HG02970 (cell line): ENCODE measurements around the gene CHRNB1.

Experiments
- ATAC-seq: cut with Tn5 transposase; IDR thresholded peaks from one replicate; pipeline ENCODE4 v1.9.1; 2021; ENCODE audit warnings: mild to moderate bottlenecking, moderate library complexity, moderate number of reproducible peaks; ENCODE audit not compliant: unreplicated experiment, low FRiP score

CHRNB1 gene

GRCh38 chr17:7414837-7415236 lies 30.0 kb upstream of the CHRNB1 start:
- no peak for ATAC-seq

GRCh38 chr17:7415784-7416183 lies 29.1 kb upstream of the CHRNB1 start:
- no peak for ATAC-seq

GRCh38 chr17:7416323-7416722 lies 28.5 kb upstream of the CHRNB1 start:
- no peak for ATAC-seq

- ATAC-seq: no peak
Measured at GRCh38 chr17:7417056-7417655, 27.7 kb upstream of the CHRNB1 start.

- no peak for ATAC-seq
Measured at GRCh38 chr17:7418472-7419152, 26.2 kb upstream of the CHRNB1 start.

- no peak for ATAC-seq
Measured at GRCh38 chr17:7419819-7420610, 24.8 kb upstream of the CHRNB1 start, which contains the start of gene SPEM1. Gene SPEM1, plus strand, starts transcription at chr17:7420324. Its CDS starts 61 bp downstream, at chr17:7420385.

GRCh38 chr17:7421186-7421585 lies 23.7 kb upstream of the CHRNB1 start:
- no peak for ATAC-seq

- no peak for ATAC-seq
Measured at GRCh38 chr17:7423679-7424078, 21.2 kb upstream of the CHRNB1 start.

- no peak for ATAC-seq
Measured at GRCh38 chr17:7425316-7425715, 19.5 kb upstream of the CHRNB1 start, which contains the start of gene SPEM2. Gene SPEM2, plus strand, starts transcription at chr17:7425616. Its CDS starts 73 bp downstream, at chr17:7425689.

GRCh38 chr17:7425756-7426155 lies 19.1 kb upstream of the CHRNB1 start:
- no peak for ATAC-seq

- ATAC-seq: no peak
Measured at GRCh38 chr17:7426203-7426863, 18.5 kb upstream of the CHRNB1 start.

GRCh38 chr17:7426896-7427489 lies 17.9 kb upstream of the CHRNB1 start:
- no peak for ATAC-seq

GRCh38 chr17:7427549-7427948 lies 17.3 kb upstream of the CHRNB1 start:
- ATAC-seq: no peak

- no peak for ATAC-seq
Measured at GRCh38 chr17:7428557-7428956, 16.3 kb upstream of the CHRNB1 start, which contains the start of gene SPEM3. Gene SPEM3, plus strand, starts transcription at chr17:7428857. Its CDS starts 46 bp downstream, at chr17:7428903.

- no peak for ATAC-seq
Measured at GRCh38 chr17:7429722-7430121, 15.1 kb upstream of the CHRNB1 start.

- ATAC-seq: no peak
Measured at GRCh38 chr17:7431231-7431630, 13.6 kb upstream of the CHRNB1 start.

- no peak for ATAC-seq
Measured at GRCh38 chr17:7432296-7432695, 12.6 kb upstream of the CHRNB1 start.

GRCh38 chr17:7435676-7436555 lies 8.9 kb upstream of the CHRNB1 start:
- ATAC-seq: peak; percentile 19
